MCF 10A (cell line): ENCODE results near the gene ANKRD34B. TPM values are rescaled to one million over a fixed set of nuclear protein-coding genes. Genes with fewer than 3 reads are reported as not detected.

Experiments used
- BruUV-seq: library from RNA; stranded (reverse); fragments of 400-500 nt; replicated peaks from 2 replicates; lab custom pipeline; 2021; lab: Mats Ljungman, UMichigan
- CTCF ChIA-PET: fragments of 300-600 bp; sonication (Branson Sonifier 250); formaldehyde crosslinking; extraction: SDS; loops from one replicate; lab custom pipeline; 2021; ENCODE audit warnings: antibody characterized with exemption, inconsistent platforms; lab: Yijun Ruan, JAX
- POLR2A ChIA-PET: fragments of 300-600, 350-650 bp; sonication (Branson Sonifier 250); formaldehyde crosslinking; extraction: SDS; loops from one replicate; lab custom pipeline; 2020; ENCODE audit warnings: antibody characterized with exemption, inconsistent platforms; lab: Yijun Ruan, JAX
- DNase-seq: peaks from one replicate; pipeline ENCODE4 v3.0.0-alpha.2; 2018; ENCODE audit not compliant: unreplicated experiment
- H3K27ac Mint-ChIP-seq: one replicate; pipeline ENCODE4 v1.8.0; 2022; ENCODE audit warnings: mild to moderate bottlenecking, low read depth, mixed read lengths; ENCODE audit not compliant: unreplicated experiment
- H3K27me3 Mint-ChIP-seq: one replicate; pipeline ENCODE4 v1.8.0; 2022; ENCODE audit warnings: mixed read lengths; ENCODE audit not compliant: insufficient read depth, unreplicated experiment
- H3K36me3 Mint-ChIP-seq: one replicate; pipeline ENCODE4 v1.8.0; 2022; ENCODE audit warnings: mild to moderate bottlenecking, moderate library complexity, mixed read lengths; ENCODE audit not compliant: insufficient read depth, unreplicated experiment
- H3K4me1 Mint-ChIP-seq: one replicate; pipeline ENCODE4 v1.8.0; 2022; ENCODE audit warnings: mixed read lengths; ENCODE audit not compliant: insufficient read depth, unreplicated experiment
- H3K4me3 Mint-ChIP-seq: one replicate; pipeline ENCODE4 v1.8.0; 2022; ENCODE audit warnings: mild to moderate bottlenecking, moderate library complexity, mixed read lengths; ENCODE audit not compliant: unreplicated experiment
- H3K9me3 Mint-ChIP-seq: one replicate; pipeline ENCODE4 v1.8.0; 2022; ENCODE audit warnings: mixed read lengths; ENCODE audit not compliant: unreplicated experiment
- CTCF ChIP-seq: fragments of 200-600 bp; IDR thresholded peaks from one replicate; pipeline ENCODE4 v1.8.0; 2022; ENCODE audit warnings: antibody characterized with exemption, mild to moderate bottlenecking; ENCODE audit not compliant: unreplicated experiment
- intact Hi-C: fragments of 100-400 bp; cut with micrococcal nuclease; formaldehyde crosslinking; loops from 2 replicates; pipeline ENCODE4 v1.14.1; 2022
- total RNA-seq: library from RNA; stranded (reverse); gene quantifications from 2 replicates; pipeline ENCODE4 v1.2.3, GENCODE V29; 2022

ANKRD34B gene
- total RNA-seq, 1 experiment from 2014 or later: not detected

DNA sequence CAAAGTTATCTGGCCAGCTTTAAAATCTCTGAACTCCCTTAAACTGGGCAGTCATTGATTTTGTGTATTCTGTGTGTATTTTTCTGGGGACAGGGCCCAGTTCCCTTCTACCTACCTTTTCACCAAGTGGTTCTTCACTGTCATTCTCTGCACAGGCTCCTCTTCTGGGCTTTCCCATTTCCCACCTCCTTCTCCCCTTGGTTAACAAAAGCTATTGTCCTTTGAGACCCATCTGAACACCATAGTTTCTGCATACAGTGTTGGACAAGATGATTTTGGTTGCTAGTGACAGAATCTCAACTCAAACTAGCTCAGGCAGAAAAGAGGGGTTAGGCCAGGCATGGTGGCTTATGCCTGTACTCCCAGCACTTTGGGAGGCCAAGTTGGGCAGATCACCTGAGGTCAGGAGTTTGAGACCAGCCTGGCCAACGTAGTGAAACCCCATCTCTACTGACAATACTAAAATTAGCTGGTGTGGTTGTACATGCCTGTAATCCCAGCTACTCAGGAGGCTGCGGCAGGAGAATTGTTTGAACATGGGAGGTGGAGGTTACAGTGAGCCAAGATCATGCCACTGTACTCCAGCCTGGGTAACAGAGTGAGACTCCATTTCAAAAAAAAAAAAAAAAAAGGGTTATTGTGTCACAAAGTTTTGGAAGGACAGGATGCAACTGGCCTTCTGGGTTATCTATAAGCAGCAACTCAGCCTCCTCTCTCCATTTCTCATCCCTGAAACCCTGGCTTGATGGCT is 31.0 kb upstream of the ANKRD34B start:
- ChIA-PET POLR2A (no interaction called here), CTCF (interaction anchor here (0.8 kb wide), 1 partner anchor 518 kb away, joined by 3 read pairs; no protein-coding TSS in a partner anchor)
- no peak for TF ChIP-seq CTCF
- no peaks in the 10 kb centered on the region for H3K36me3 Mint-ChIP-seq
- BruUV-seq: no TSS peak
- DNase-seq: no peak
- H3K4me3 Mint-ChIP-seq: no peak overlapping the region
- intact Hi-C loops: no loop called here
- H3K9me3 Mint-ChIP-seq: no peaks in the 10 kb centered on the region
- no peak overlapping the region for H3K27ac Mint-ChIP-seq
- H3K27me3 Mint-ChIP-seq: no peaks in the 10 kb centered on the region
- no peaks in the 10 kb centered on the region for H3K4me1 Mint-ChIP-seq

DNA sequence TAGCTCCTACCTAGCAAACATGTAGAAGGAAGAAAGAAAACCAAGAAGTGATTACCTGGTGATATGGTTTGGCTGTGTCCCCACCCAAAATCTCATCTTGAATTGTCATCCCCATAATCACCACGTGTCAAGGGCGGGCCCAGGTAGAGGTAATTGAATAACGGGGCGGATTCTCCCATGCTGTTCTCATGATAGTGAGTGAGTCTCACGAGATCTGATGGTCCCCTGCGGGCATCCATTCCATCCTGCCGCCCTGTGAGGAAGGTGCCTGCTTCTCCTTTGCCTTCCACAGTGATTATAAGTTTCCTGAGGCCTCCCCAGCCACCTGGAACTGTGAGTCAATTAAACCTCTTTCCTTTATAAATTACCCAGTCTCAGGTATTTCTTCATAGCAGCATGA is 27.4 kb upstream of the ANKRD34B start:
- no peak for TF ChIP-seq CTCF
- H3K9me3 Mint-ChIP-seq: no peaks in the 10 kb centered on the region
- no peak for DNase-seq
- intact Hi-C loops: no loop called here
- ChIA-PET CTCF (interaction anchor here (0.7 kb wide), 1 partner anchor 471 kb away, joined by 4 read pairs; no protein-coding TSS in a partner anchor), POLR2A (no interaction called here)
- H3K4me3 Mint-ChIP-seq: no peak overlapping the region
- BruUV-seq: no TSS peak
- H3K27ac Mint-ChIP-seq: peak overlapping the region; percentile 47
- H3K4me1 Mint-ChIP-seq: no peaks in the 10 kb centered on the region
- no peaks in the 10 kb centered on the region for H3K36me3 Mint-ChIP-seq
- no peaks in the 10 kb centered on the region for H3K27me3 Mint-ChIP-seq

DNA sequence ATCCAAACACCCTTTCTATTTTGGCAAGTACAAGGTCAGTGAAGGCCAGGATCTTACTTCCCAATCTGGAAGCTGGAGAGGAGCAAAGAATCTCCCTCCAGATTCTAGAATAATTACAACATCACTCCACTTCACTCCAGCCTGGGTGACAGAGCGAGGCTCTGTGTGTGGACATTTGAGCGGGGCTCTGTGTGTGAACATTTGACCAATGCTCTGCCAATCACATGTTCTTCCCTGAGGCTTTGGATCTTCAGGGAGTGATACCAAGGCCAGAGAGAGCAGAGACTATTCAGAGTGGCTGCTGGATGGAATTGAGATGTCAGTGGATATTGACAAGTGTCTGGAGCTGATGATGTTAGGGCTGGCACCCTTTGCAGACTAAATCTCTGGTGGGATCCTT is 24.7 kb upstream of the ANKRD34B start:
- intact Hi-C loops: no loop called here
- POLR2A ChIA-PET: interaction anchor here (0.6 kb wide), 1 partner anchor 22 kb away, joined by 4 read pairs; no protein-coding TSS in a partner anchor
- no peak for DNase-seq
- Mint-ChIP-seq H3K9me3 (no peaks in the 10 kb centered on the region), H3K27me3 (no peaks in the 10 kb centered on the region), H3K4me3 (no peak overlapping the region), H3K36me3 (no peaks in the 10 kb centered on the region), H3K27ac (no peak overlapping the region), H3K4me1 (no peaks in the 10 kb centered on the region)
- CTCF ChIA-PET: no interaction called here
- no peak for TF ChIP-seq CTCF
- no TSS peak for BruUV-seq

GRCh38 chr5:80592761-80593160 is 22.7 kb upstream of the ANKRD34B start:
- CTCF ChIA-PET: interaction anchor here (0.6 to 0.7 kb wide), 2 partner anchors 190 to 288 kb away, joined by 3 to 4 read pairs; no protein-coding TSS in a partner anchor
- no peak overlapping the region for H3K27ac Mint-ChIP-seq
- DNase-seq: no peak
- no peaks in the 10 kb centered on the region for H3K27me3 Mint-ChIP-seq
- POLR2A ChIA-PET: no interaction called here
- no peak overlapping the region for H3K4me3 Mint-ChIP-seq
- BruUV-seq: no TSS peak
- TF ChIP-seq CTCF: no peak
- H3K36me3 Mint-ChIP-seq: no peaks in the 10 kb centered on the region
- H3K9me3 Mint-ChIP-seq: no peaks in the 10 kb centered on the region
- intact Hi-C loops: no loop called here
- H3K4me1 Mint-ChIP-seq: no peaks in the 10 kb centered on the region
